B cell (primary cell): ENCODE measurements around the gene ZNF652.

Experiments
- EZH2 ChIP-seq: IDR thresholded peaks from 2 replicates; pipeline ENCODE4 v1.6.1; 2012; ENCODE audit warnings: borderline replicate concordance, low read depth, mild to moderate bottlenecking, moderate library complexity, low read length; ENCODE audit not compliant: insufficient read depth, poor library complexity, severe bottlenecking
- TF ChIP-seq, protein P1 (sequence below): fragments of 200-600 bp; IDR thresholded peaks from one replicate; pipeline ENCODE4 v1.8.0; 2022; ENCODE audit warnings: antibody characterized with exemption, mild to moderate bottlenecking

DNA sequence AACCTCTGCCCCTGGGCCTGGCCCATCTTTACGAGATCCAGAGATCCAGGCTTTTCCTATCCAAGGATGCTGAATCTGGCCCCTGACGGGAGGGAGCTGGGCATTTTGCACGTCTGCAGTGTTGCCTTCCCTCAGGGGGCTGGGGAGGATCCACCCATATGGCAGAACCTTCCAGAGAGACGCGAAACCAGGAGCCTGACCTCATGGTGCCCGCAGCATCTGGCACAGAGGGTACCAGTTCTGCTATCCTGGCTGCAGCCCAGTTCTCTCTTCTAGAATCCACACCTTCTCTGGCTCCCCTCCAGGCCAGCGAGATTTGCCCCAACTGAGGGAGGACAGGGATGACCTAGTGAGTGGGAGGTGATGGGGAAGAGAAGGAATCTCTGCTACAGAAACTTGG, 20.5 kb upstream of the ZNF652 start:
- TF ChIP-seq, protein P1, sequence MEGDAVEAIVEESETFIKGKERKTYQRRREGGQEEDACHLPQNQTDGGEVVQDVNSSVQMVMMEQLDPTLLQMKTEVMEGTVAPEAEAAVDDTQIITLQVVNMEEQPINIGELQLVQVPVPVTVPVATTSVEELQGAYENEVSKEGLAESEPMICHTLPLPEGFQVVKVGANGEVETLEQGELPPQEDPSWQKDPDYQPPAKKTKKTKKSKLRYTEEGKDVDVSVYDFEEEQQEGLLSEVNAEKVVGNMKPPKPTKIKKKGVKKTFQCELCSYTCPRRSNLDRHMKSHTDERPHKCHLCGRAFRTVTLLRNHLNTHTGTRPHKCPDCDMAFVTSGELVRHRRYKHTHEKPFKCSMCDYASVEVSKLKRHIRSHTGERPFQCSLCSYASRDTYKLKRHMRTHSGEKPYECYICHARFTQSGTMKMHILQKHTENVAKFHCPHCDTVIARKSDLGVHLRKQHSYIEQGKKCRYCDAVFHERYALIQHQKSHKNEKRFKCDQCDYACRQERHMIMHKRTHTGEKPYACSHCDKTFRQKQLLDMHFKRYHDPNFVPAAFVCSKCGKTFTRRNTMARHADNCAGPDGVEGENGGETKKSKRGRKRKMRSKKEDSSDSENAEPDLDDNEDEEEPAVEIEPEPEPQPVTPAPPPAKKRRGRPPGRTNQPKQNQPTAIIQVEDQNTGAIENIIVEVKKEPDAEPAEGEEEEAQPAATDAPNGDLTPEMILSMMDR = no peak
- no peak for TF ChIP-seq EZH2
